Measurements from ENCODE around the gene ZNF628. TPM values are rescaled to one million over a fixed set of nuclear protein-coding genes. Genes with fewer than 3 reads are reported as not detected.

ZNF628 gene
- total RNA-seq, result 4.7 TPM
- long read RNA-seq, transcript ZNF628-201 (1 exons, 3,177 nt), result major isoform, 6 of 6 reads
- long read RNA-seq, partial matches to known transcripts, result 0 of 6 reads
- long read RNA-seq, other reads (novel, unspliced or antisense), result 0 of 6 reads

- intact Hi-C loops (cut with DNase I), result no loop called here
- ATAC-seq (ENCODE audit: poor library complexity) (peak; percentile 97), DNase-seq (peak; percentile 100)
Measured at GRCh38 chr19:55476100-55476775, at the start of gene ZNF628. TSS of gene ZNF628 (plus strand) at chr19:55476617. CDS start at chr19:55479911, 3,294 bp downstream.

DNA sequence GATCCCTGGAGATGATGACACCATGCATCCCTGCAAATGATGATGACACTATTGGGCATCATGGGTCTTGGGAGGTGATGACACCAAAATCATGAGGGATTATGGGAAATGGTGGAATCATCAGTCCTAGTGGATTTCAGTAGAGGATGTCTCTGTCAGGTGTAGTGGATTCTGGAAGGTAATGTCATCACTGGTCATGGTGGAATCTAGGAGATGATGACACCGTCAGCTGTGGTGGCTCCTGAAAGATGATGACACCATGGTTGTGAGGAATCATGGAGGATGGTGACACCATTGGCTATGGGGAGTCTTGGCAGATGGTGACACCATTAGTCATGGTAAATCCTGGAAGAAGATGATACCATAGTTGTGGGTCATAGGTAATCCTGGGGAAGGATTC, 45.2 kb upstream of the ZNF628 start:
- ATAC-seq (ENCODE audit: poor library complexity) (no peak), DNase-seq (no peak)
- intact Hi-C loops (cut with DNase I), result no loop called here

DNA sequence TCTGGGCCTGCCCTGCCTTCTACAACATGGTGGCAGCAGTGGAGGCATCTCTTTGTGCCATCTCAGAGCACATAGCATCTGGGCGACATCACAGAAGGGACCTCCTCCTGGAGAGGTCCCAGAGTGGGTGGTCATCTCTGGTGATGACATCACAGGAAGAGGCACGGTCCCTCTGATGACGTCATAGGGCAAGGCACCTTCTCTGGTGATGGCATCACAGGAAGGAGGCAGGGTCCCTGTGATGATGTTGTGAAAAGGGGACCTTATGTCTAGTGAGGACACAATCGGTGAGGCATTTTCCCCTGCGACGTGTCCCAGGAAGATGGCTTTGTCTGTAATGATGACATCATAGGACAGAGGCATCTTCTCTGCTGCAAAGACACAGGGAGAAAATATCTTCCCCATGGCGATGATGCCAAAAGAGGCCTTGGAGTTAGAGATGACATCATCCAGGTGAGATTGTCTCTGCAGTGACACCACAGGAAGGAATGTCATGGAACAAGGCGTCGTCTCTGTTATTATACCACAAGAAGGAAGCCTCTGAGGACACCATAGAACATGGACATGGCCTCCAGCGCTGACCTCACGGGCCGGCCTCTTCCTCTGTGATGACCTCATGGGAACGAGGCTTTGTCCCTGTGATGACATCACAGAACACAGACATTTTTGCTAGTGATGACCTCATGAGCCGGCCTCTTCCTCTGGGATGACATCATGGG, 44.0 kb upstream of the ZNF628 start:
- DNase-seq, result no peak
- no peak for ATAC-seq (ENCODE audit: poor library complexity)
- intact Hi-C loops (cut with DNase I), result no loop called here

- DNase-seq (no peak), ATAC-seq (ENCODE audit: poor library complexity) (no peak)
- intact Hi-C loops (cut with DNase I), result no loop called here
Measured at GRCh38 chr19:55433292-55433691, 43.1 kb upstream of the ZNF628 start.

DNA sequence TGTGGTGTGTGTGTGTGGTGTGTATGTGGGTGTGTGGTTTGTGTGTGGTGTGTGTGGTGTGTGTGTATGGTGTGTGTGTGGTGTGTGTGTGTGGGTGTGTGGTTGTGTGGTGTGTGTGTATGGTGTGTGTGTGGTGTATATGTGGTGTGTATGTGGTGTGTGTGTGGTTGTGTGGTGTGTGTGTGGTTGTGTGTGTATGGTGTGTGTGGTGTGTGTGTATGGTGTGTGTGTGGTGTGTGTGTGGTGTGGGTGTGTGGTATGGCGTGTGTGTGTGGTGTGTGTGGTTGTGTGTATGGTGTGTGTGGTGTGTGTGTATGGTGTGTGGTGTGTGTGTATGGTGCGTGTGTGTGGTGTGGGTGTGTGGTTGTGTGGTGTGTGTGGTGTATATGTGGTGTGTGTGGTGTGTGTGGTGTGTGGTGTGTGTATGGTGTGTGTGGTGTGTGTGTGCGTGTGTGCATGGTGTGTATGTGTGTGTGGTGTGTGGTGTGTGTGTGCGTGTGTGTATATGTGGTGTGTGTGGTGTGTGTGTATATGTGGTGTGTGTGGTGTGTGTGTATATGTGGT, 42.0 kb upstream of the ZNF628 start:
- DNase-seq (no peak), ATAC-seq (ENCODE audit: poor library complexity) (no peak)
- intact Hi-C loops (cut with DNase I), result no loop called here

GRCh38 chr19:55435020-55435419, 41.4 kb upstream of the ZNF628 start:
- DNase-seq (no peak), ATAC-seq (ENCODE audit: poor library complexity) (no peak)
- intact Hi-C loops (cut with DNase I), result no loop called here

DNA sequence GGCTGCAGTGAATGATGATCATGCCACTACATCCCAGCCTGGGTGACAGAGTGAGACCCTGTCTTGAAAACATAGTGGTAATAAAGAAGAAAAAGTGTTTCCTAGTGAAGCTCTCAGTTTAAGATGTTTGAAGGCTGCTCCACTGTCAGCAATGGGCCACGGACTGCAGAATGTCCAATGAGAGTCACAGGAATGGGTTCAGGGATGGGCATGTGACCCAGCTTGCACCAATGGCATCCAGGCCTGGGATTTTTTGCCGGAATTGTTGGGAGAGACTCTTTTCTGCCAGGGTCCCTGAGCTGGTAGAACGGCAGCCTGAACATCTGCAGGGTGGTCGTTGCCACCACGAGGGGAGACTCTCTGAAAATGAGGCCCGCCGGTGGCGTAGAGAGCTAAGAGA, 39.6 kb upstream of the ZNF628 start:
- DNase-seq (no peak), ATAC-seq (ENCODE audit: poor library complexity) (no peak)
- intact Hi-C loops (cut with DNase I), result no loop called here

- intact Hi-C loops (cut with DNase I), result no loop called here
- peak; percentile 70 for DNase-seq
- peak; percentile 86 for ATAC-seq (ENCODE audit: poor library complexity)
Measured at GRCh38 chr19:55437410-55437809, 39.0 kb upstream of the ZNF628 start.

DNA sequence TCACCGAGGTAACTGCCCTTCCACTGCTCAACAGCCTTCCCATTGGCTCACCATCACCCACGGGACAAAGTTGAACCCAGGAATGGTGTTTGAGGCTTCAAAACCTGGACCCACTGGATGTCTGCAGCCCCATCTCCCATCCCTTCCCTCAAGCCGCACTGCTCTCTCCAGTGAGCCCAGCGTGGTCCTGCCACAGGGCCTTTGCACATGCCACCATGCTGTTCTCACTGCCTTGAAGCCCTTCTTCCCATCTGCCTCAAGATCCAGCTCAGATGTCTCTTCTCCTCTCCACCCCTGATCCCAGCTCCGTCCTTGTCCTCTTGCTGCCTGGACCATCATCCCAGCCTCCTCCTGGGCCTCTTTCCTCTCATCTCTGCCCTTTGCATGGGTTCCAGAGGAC, 37.4 kb upstream of the ZNF628 start:
- ATAC-seq (ENCODE audit: poor library complexity), result no peak
- intact Hi-C loops (cut with DNase I), result no loop called here
- no peak for DNase-seq

DNA sequence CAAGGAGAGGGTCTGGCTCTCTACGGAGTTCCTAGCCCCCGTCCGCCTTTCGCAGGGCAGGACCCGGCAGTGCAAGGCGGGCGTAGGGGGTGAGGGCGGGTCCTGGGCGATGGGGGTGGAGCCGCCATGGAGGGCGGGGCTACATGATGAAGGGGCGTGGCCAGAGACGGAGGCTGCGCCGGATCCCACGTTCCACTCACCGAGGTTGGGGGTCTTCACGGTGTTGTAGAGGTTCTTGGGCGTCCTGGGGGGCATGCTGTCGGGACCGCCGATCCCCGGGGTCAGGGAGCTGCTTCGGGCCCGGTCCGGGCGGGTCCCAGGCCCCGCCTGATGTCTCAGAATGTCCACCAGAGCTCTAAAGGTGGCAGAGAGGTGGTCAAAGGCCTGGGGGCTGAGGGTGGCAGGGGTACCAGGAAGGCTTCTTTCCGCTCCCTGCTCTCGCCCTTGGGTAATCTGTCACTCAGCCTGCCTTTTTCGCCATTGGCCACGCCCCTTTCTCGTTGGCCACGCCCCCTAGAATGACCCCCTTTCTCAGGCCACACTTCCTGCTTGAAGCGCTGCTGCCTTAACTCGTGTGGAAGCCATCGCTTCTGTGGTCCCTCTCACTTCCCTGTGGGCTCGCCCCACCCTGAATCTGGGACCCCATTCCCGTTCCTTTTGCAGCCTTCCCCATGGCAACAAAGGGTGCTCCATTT, 35.9 kb upstream of the ZNF628 start:
- intact Hi-C loops (cut with DNase I), result no loop called here
- ATAC-seq (ENCODE audit: poor library complexity), result no peak
- DNase-seq, result no peak

GRCh38 chr19:55441319-55441691, 35.1 kb upstream of the ZNF628 start:
- ATAC-seq (ENCODE audit: poor library complexity), result no peak
- intact Hi-C loops (cut with DNase I), result no loop called here
- no peak for DNase-seq

DNA sequence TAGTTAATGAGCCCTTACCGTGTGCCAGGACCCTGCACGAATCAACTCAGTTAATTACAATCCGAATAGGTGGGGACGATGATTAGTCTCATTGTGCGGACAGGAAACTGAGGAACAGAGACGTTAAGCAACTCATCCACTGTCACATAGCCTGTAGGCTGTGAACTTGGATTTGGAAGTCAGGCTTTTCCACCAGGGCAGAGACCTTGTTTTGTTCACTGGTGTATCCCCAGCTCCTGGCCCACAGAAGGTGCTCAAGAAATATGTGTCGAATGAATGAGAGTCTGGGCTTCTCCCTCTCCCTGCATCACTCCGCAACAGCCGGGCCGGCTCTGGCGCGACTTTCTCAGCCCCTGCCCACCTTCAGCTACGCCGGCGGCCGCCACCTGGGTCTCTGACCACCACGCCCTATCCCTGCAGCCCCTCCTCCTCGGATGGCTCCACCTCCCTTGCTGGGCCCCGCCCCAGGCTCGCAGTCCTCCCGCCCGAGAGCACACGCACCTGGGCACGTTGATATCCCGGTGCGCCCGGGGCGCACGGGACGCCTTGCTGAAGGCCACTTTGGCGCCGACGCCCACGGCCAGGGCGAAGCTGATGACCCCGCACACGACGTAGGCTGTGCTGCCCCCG, 34.6 kb upstream of the ZNF628 start:
- intact Hi-C loops (cut with DNase I), result no loop called here
- ATAC-seq (ENCODE audit: poor library complexity) (no peak), DNase-seq (no peak)

DNA sequence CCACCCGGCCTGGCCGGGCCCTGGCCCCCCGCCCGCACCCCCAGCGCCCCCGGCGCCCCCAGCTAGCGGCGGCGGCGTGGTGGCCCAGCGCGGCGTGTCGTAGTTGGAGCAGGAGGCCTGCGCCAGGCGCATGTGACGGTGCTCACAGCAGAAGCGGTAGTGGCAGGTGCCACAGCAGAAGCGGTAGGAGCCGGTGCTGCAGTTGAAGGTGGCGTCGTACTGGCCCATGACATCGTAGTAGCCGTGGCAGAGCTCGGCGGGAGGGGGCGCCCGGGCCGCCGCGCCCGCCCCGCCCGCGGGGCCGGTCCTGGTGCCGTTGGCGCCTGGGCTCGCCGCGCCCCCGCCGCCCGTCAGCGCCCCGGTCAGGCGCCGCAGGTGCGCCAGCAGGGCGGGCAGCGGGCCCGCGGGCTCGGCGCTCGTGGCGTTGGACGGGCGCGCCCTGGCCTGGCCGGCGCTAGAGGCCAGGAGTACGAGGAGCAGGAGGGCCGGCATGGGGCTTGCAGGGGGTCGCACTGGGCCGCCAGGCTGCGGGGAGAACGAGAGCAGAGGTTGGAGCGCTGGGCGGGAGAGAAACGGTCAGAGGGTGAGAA, 34.0 kb upstream of the ZNF628 start:
- DNase-seq (no peak), ATAC-seq (ENCODE audit: poor library complexity) (no peak)
- intact Hi-C loops (cut with DNase I), result no loop called here

DNA sequence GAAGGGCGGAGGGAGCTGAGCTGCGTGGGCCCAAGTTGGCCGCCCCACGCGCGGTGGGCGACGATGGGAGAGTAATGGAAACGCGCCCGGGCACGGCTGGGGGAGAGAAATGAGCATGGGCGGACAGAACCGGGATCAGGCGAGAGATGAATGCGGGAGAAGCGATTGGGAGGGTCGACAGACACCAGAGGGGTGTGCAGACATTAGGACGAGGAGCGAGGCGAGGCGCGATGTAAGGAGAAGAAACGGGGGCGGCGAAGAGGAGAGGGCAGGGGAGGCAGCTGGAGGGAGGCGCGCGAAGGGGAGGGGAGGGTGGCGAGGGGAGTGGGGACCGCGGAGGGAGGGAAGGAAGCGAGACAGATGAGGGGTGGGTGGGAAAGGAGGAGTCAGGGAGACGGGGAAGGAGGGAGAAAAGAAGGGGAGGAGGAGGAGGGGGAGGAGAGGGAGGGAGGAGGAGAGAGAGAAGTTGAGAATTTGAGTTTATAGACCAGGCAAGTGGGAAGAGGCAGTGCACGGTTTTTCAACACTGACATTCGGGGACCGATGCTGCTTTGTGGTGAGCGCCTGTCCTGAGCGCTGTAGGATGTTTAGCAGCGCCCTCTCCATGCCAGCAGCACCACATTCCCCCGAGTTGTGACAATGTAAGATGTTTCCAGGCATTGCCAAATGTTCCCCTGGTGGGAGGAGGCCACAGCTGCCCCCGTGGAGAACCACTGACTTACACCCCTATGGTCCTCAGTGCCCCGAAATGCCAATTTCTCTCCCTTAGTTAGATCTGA, 33.2 kb upstream of the ZNF628 start, which contains the start of gene SHISA7:
TSS of gene SHISA7 (minus strand) at position 256 of the 779 bp plus-strand sequence. CDS start 437 bp downstream, outside the sequence.
- intact Hi-C loops (cut with DNase I), result no loop called here
- no peak for DNase-seq
- ATAC-seq (ENCODE audit: poor library complexity), result no peak

- ATAC-seq (ENCODE audit: poor library complexity), result no peak
- DNase-seq, result no peak
- intact Hi-C loops (cut with DNase I), result no loop called here
Measured at GRCh38 chr19:55443824-55444480, 32.5 kb upstream of the ZNF628 start.

- intact Hi-C loops (cut with DNase I), result no loop called here
- DNase-seq (no peak), ATAC-seq (ENCODE audit: poor library complexity) (no peak)
Measured at GRCh38 chr19:55444646-55445045, 31.8 kb upstream of the ZNF628 start.

DNA sequence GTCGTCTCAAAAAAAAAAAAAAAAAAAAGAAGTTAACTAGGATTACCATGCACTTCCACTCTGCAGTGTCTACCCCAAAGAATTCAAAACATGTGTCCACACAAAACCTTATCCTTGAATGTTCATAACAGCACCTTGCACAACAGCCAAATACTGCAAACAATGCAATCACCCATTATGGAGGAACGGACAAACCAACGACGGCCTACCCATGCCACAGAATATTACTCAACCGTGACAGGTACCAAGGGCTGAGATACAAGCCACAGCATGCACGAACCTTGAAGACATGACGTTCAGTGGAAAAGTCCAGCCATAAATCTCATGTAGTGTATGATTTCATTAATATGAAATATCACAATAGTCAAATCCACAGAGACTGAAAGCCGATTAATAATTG, 30.4 kb upstream of the ZNF628 start:
- DNase-seq (no peak), ATAC-seq (ENCODE audit: poor library complexity) (no peak)
- intact Hi-C loops (cut with DNase I), result no loop called here
